Stimulated activated CD4-positive, alpha-beta T cell treated with anti-CD3 and anti-CD28 coated beads, Interleukin-15, amount 100 ng/mL, for 1 hour (primary cell): Measurements from ENCODE around the gene SAMM50.

Source experiments
- DNase-seq, 2 donors: peaks; one replicate each; pipeline ENCODE4 v3.0.0-alpha.2; 2020; ENCODE audit warnings: low read depth in 1 of 2, low spot score in 1 of 2

Gene SAMM50

DNA sequence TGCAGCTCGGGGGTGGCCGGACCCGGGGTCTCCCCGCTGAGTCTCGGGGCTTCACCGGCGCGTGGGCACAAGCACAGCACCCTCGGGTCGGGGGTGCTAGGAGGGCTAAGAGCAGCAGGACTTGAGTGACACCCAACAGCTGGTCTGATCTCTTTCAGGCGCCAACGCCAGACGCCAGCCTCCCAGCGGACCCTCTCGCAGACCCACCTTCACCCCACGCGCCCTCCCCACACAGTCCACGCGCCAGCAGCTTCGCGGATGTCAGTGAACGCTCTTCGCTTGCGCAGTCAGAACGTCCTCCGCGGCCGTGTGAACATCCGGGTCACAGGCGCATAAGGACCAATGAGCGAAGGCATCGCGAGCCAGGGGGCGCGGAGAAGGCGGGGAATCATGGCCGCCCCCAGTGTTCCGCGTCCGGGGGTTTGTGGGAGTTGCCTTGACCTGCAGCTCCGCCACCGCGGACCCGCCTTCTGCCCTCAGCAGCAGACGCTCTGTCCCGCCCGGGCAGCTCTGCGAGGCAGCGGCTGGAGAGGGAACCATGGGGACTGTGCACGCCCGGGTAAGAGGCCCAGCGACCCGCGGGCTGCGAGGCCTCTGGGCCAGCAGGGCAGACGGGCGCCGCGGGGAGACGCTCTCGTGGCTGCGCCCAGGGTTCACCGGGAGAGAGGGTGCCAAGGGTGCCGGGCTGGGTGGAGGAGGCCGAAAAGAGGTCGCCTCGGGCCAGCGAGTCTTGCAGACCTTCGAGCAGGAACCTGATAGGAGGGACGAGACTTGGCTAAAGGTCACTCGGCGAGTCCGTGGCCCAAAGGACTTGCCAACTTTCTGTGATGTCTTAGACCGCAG lies at the start of gene SAMM50:
Gene SAMM50 (plus strand): TSS at position 403 of the 843 bp plus-strand sequence. CDS start 136 bp downstream, at position 539.
- DNase-seq, result peak; percentile 79 to 82

- no peak for DNase-seq
Measured at GRCh38 chr22:43905681-43906080, 49.6 kb upstream of the SAMM50 start.

GRCh38 chr22:43909708-43910107 lies 45.5 kb upstream of the SAMM50 start:
- DNase-seq, result no peak

GRCh38 chr22:43910178-43910695 lies 45.0 kb upstream of the SAMM50 start:
- DNase-seq, result no peak

DNA sequence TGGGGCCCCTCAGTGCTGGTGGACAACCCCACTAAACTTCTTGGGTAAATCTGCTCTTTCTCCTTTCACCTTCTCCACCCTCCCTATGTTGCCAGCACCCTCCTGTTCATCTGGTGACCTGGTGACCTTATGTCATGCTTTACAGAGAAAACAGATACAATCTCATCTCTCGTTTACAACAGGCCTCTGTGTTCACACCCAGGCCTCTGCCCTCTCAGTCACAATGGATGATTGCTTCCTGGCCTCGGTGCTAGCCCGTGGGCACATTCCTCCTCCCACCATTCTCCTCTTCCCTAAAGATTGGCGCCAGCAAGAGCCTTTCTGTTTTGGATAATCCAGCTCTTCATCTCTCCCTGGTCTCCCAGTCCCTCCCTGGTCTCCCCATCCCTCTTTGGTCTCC lies 43.9 kb upstream of the SAMM50 start:
- DNase-seq, result no peak

DNA sequence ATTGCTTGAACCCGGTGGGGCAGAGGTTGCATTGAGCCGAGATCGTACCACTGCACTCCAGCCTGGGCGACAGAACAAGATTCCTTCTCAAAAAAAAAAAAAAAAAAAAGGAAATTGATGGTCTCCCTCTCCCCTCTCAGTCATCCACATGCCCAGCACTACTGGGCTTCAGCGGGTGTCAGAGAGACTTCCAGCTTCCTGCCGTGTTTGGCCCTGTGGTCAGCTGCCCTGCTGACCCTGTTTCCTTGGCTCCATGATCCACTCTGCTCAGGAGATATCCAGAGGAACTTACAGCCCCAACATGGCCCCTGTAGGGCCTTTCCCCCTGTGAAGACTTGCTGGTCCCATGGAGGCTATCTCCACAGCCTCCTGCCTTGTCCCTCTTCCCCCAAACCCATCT lies 37.7 kb upstream of the SAMM50 start:
- DNase-seq, result no peak

DNA sequence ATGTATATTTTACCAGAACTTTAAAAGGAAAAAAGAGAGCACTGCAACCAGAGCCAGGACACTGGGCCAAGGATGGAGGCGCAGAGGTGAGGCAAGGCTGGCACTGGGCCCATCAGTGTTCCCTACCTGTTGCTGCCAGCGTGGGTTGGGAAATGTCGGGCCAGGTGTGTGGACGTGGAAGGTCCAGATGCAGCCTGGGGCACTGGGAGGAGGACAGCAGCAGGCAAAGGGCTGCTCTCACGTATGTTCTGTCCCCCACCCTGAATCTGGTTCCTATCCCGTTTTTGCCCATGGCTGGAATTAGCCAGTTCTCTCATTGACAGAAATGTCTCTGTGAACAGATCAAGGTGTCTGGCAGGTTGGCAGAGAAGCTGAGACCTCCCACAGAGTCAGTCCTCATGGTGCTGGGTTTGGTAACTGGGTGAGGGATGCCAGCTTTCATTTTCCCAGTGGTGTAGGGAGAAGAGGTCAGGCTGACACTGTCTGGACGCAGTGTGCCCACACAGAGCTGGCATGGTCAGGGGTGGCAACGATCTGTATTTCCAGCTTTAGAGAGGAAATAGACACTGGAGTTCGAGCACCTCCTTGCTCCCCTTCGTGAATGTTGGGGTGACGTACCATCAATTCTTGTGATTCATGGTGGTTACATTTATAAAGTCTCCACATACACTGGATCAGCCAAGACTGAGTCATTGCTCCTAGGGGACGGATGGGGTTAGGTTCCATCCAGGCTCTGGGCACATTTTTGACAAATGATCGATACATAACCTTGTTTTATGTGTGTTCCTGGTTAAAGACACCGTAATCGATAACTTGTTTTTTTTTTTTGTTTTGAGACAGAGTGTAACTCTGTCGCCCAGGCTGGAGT lies 35.9 kb upstream of the SAMM50 start:
- no peak for DNase-seq

GRCh38 chr22:43921370-43921769 lies 33.9 kb upstream of the SAMM50 start:
- no peak for DNase-seq

GRCh38 chr22:43922123-43922522 lies 33.1 kb upstream of the SAMM50 start:
- no peak for DNase-seq

- DNase-seq, result no peak
Measured at GRCh38 chr22:43923191-43923590, 32.1 kb upstream of the SAMM50 start.

- peak; percentile 48 to 71 for DNase-seq
Measured at GRCh38 chr22:43923631-43924464, 31.4 kb upstream of the SAMM50 start, which contains the start of gene PNPLA3. Gene PNPLA3, plus strand, starts transcription at chr22:43923805. Its CDS starts 107 bp downstream, at chr22:43923912.

GRCh38 chr22:43924877-43925276 lies 30.4 kb upstream of the SAMM50 start:
- no peak for DNase-seq

- DNase-seq, result no peak
Measured at GRCh38 chr22:43925433-43926348, 29.6 kb upstream of the SAMM50 start.

DNA sequence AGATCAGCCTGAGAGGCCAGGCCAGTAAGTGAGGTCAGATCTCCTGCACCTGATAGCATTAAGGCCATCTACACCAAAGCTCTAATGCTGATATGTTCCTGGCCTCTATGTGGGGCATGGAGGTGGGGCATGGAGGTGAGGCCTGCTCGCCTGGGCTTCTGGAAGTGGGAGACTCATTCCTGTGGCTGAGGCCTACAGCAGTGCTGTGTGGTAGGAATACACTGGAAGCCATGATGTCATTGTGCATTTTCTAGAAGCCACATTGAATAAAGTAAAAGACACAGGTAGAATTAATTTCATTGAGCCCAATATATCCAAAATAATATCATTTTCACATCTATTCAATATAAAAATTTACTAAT lies 28.9 kb upstream of the SAMM50 start:
- DNase-seq, result no peak

GRCh38 chr22:43928468-43928867 lies 26.8 kb upstream of the SAMM50 start:
- DNase-seq, result no peak

GRCh38 chr22:43928908-43929307 lies 26.3 kb upstream of the SAMM50 start:
- no peak for DNase-seq

- no peak for DNase-seq
Measured at GRCh38 chr22:43931771-43932170, 23.5 kb upstream of the SAMM50 start.

- no peak for DNase-seq
Measured at GRCh38 chr22:43941449-43941848, 13.8 kb upstream of the SAMM50 start.

GRCh38 chr22:43944670-43945430 lies 10.4 kb upstream of the SAMM50 start:
- no peak for DNase-seq
